DMS 273 treated with DMSO at 0.1 percent for 48 hours (cell line): ENCODE results near the gene WDCP.
"Not testable (repeated sequence)": the region's sequence is repeated elsewhere in the genome, so short reads cannot be mapped to it uniquely, and the experiment has no call there.

Experiments used
- DNase-seq: peaks from one replicate; lab custom pipeline; 2025; lab: John Stamatoyannopoulos, UW

WDCP gene

DNA sequence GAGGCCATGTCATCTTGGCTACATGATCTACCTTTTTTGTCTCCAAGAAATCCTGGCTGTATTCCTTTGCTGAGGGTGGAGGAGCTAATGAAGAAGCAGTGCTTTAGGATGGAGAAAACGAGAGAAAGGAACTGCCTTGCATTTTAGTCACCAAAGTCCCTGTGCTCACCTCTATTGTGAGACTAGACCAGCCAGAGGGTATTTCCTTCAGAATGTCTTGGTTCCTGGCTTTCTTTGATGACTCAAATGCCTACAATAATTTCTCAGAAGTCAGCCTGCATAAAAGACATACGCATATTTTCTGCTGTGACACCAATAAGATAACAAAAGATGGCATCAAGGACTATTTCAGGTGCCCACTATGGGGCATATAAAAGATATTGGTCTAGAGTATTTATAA lies 18.1 kb upstream of the WDCP start:
- no peak for DNase-seq

DNA sequence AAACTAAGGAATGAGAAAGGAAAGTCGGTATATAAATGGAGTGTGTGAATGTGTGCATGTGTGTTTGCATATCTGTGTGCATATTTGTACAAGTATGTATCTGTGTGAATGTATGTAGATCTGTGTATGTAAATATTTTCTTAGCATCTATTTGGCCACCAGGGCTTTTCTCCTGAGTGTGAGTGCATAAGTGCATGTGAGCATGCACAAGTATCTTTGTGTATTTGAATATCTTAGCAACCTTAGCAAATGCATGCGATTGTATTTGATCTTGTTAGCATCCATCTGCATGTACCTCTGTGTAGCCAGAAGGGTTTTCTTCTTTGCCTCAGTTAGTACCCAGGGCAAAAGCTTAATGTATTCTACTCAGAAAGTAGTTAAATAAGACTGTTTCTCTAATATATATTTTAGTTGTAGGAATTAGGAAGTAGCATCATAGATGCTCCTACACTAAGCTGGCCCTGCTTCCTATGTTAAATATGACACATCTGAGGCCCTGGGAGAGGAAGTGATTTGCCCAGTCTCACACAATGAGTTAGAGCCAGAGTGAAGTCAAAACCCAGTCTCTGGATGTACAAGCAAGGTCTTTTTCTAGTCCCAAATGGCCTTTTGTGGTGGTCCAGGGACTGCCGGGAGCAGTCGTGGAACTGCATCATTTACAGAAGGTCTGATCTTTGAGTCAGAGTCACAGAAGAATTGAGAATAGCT lies 11.5 kb upstream of the WDCP start:
- no peak for DNase-seq

DNA sequence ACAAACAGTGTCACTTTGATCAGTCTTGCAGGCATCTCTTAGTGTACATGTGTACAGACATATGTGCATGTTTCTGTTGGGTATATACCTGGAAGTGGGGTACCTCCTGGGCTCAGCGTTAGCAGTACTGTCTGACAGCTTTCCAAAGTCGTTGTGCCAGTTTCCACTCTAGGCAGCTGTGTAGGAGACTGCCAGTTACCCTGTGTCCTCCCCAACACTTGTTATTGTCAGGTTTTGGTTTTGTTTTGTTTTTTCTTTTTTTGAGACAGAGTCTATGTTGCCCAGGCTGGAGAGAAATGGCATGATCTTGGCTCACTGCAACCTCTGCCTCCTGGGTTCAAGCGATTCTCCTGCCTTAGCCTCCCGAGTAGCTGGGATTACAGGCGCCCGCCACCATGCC lies 8.6 kb upstream of the WDCP start:
- DNase-seq, result no peak

DNA sequence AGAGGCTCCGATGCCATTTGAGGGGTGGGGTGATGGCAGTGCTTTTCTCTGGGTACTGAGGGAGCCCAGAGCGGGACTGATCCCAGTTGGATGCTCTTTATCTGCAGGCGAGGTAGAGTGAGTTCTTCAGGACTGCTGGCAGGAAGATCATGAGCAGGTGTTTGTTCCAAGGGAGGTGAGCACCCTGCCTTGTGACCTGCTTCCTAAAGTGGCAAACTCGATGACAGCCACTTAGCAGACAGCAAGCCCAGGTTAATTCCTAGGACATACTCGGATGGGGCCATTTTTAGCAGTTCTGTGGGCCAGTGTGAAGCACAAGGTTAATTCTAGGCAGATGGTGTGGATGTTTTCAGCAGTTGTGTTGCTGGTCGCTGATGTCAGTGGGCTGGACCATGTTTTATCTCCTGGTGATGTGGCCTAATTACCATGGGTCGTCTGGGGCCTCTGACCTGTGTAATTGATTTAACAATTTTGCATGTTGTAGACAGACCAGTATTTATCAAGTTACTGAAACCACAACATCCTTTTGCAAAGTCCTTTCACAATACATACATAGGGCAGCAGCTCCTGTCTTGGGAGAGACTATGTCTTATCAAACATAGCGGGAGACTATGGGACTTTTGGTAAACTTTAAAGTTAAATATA lies 7.3 kb upstream of the WDCP start:
- no peak for DNase-seq

DNA sequence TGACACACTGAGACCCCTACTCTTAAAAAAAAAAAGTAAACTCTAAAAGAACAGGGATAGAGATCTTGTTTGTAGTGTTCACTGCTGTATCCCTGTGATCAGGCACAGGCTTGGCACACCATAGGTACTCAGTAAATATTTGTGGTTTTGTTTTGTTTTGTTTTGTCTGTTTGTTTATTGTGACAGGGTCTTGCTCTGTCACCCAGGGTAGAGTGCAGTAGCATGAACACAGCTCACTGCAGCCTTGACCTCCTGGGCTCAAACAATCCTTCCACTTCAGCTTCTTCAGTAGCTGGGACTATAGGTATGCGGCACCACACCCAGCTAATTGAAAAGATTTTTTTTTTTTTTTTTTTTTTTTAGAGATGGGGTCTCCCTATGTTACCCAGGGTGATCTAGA lies 5.8 kb upstream of the WDCP start:
- no peak for DNase-seq

DNA sequence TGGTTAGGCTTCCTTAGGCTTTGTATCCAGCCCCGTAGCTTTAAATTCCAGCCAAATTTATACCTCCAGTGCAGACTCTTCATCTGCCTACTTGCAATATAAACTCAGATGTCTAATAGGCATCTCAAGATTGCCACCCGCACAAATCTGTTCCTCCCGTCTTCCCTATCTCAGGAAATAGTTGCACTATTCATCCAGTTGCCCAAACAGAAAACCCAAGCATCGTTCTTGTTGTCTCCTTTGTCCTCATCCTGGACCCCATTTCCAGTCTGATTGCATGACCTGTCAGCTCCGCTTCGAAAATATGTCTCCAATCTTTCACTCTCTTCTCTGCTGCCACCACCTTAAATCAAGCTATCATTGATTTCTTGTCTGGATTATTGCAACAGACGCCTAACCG lies 4.6 kb upstream of the WDCP start:
- no peak for DNase-seq

DNA sequence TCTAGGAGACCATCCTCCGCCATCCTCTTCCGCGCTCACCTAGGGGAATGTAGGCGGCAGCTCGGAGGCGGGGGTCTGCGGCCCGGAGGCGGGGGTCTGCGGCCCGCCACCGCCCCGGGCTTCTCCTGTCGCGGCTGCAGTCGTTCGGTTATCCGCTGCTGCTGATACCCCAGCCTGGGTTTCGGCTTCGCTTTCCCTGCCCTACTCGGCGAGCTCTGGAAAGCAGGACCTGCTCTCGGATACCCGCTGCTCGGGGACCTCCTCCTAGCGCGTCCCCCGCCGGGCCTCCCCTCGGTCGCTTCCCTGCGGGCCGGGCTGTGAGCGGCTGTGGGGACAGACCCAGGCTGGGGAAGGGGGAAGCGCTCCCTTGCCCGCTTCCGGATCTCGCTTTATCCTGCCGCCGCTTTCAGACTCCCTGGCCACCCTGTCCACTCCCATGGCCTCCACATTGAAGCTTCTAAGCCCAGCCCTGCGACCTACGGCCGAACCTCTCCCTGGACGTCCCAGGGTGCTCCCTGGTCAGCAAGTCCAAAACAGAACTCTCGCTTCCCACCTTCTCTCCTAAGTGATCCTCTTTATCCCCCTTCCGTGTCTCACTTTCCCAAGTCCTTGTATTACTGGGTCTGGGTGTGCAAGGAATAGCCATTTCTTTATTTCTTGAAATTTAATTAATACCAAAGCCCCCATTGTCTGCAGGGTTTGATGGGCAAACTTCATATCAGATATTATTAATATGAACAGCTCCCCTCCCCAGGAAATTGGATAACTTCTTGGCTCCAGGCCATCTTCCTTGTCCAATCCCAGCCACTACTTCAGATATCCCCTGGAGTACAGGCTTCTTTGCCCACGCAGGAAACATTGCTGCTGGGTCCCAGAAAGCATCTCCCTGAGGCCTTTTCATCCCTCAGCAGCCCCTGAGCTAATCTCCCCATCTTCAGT lies 3.1 kb upstream of the WDCP start:
- no peak for DNase-seq

DNA sequence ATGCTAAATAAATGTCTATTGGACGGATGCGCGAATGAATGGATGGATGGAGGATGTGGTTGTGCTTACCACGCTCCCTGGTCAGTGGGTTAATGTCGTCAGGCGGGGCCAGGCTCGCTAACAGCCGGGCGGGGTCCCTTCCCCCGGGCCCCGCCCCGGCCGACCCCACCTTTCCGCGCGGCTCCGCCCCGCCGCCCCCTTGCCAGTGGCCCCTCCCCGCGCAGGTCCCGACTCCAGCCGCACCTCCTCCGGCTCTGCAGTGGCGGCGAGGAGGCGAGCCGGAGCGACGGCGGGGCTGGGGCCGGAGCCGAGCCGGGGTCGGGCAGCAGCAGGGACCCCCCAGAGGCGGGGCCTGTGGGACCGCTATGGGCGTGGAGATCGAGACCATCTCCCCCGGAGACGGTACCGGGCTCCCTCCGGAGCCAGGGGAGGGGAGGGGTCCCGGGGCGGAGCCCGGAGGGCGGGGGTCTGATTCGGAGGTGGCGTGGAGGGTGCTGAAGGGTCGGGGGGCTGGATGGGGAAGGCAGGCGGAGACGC lies 2.4 kb upstream of the WDCP start, which contains the start of gene FKBP1B:
Gene FKBP1B, plus strand, starts transcription at position 257 of the 537 bp plus-strand sequence. Its CDS starts 109 bp downstream, at position 366.
- no peak for DNase-seq

DNA sequence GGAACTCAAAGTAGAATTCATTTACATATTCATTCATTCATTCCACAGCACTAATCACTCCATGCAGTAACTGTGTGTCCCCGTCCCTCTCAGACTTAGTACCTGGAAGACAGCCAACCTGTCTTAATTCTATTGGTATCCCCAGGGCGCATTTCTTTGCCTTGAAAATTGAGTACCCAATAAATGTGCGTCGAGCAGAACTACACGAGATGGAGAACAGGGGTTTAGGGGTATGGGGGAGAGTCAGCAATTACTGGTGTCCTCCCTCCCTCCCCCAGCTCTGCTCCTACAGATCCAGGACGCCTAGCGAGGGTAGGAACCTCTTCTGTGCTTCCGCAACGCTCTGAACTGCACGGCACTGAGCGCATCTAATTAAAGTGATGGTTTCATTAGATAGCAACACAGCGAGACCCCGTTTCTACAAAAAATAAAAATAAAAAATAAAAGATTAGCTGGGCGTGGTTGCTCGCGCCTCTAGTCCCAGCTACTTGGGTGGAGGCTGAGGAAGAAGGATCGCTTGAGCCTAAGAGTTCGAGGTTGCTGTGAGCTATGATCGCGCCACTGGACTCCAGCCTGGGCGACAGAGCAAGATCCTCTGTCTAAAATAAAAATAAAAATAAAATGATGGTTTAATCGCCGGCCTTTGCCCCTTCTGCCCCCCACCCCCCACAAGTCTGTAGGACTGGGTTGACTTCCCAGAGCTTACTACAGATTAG lies 1.7 kb upstream of the WDCP start:
- peak; percentile 10 for DNase-seq

DNA sequence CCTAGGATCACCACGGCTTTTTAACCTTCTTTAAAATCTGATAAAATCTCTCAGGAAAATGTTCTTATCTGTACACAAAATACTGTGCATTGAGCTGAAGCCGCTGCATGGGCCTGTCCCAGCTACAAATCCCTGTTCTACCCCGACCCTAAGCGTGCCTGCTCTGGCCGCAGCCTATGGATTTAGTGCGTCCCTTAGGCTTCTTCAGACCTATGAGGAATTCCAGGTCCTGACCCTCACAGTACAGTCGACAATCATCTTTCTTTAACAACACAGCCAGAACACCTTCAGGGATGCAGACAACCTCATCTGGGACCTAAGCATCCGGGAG lies 477 bp upstream of the WDCP start:
- no peak for DNase-seq

DNA sequence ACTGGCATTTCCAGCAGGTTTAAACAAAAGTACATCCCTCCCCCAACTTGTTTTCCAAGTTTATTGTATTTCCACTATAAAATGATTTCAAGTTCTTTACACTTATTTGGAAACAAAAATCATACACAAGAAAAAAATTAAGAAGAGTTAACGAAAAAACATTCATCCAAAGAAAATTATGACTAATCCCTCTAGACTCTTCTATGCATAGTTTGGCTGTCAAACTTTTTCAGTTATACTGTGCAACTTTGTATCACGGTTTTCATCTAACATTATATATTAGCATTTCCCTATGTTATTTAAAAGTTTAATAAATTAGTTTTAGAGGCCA lies 627 bp downstream of the WDCP start:
- DNase-seq, result no peak

DNA sequence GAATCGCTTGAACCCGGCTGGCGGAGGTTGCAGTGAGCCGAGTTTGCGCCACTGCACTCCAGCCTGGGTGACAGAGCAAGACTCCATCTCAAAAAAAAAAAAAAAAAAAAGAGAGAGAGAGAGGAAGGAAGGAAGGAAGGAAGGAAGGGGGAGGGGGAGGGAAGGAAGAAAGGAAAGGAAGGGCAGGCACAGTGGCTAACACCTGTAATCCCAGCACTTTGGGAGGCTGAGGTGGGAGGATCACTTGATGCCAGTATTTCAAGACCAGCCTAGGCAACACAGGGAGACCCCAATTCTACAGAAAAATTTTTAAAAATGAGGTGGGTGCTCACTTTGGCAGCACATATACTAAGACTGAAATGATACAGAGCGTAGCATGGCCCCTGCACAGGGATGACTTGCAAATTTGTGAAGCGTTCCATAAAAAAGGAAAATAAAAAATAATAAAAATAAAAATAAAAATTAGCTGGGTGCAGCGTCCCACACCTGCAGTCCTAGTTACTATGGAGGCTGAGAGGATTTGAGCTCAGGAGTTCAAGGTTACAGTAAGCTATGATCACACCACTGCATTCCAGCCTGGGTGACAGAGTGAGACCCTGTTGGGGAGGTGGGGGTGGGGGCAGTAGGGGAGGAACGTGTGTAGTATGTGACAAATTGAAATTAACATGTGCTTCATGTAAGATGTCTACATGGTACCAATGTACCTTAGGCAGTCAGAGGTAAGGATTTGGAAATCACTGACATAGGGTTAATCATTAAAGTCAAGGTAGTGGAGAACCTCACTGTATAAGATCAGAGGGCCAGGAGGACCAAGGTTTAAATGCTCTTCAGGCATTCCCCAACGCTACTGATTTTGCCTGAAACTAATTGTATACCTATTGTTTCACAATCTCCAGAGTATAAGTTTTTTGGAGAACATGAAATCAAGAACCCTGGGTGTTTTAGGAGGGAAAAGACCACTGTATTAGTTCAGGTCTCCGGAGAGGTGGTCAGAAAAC lies 1.4 kb downstream of the WDCP start:
- no peak for DNase-seq

DNA sequence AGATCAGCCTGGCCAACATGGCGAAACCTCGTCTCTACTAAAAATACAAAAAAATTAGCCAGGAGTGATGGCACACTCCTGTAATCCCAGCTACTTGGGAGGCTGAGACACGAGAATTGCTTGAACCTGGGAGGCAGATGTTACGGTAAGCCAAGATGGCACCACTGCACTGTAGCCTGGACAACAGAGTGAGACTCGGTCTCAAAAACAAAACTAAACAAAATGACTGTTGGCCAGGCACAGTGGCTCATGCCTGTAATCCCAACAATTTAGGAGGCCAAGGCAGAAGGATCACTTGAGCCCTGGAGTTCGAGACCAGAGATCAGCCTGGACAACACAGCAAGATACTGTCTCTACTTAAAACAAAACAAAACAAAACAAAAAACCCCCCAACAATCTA lies 4.1 kb downstream of the WDCP start:
- not testable (repeated sequence) for DNase-seq

DNA sequence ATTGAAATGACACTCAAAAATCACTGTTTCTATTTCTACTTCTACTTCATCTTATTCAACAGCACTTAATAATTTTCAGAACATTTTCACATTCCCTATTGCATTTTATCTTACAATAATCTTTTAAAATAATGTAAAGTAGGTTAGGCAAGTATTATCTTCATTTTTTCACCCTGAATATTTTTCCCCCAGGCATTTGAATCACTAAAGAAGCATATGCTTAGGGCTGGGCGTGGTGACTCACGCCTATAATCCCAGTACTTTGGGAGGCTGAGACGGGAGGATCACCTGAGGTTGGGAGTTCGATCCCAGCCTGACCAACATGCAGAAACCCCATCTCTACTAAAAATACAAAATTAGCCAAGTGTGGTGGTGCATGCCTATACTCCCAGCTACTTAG lies 6.7 kb downstream of the WDCP start:
- DNase-seq, result no peak

DNA sequence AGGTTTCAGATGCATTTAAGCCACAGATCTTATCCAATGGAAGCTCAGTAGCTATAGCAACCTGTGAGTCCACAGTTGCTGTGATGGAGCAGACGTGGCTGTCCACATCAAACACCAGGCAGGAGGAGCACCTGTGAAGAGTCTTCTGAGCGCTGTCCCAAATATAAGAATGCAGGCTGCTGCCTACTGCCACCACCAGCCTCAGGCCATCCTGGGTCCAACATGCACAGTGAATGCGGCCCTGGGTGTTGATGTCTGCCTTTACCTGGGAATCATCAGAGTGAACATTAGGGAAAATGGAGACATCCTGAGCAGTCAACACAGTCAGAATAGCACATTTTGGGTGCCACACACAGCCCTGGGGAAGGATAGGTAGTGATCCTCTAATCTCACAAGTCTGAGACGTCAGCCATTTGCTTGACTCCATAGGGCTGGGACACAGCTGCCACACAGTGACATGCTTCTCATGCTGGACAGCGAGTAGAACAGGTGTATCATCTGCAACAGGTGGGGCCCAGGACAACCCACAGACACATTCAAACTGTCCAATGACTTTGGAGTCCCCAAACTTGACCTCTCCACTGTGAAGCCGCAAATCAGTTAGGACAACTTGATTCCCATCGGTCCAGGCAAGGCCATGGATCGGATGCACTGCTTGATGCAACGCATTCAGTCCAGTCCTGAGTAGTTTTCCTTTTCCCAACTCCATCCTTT lies 8.2 kb downstream of the WDCP start:
- DNase-seq, result no peak

DNA sequence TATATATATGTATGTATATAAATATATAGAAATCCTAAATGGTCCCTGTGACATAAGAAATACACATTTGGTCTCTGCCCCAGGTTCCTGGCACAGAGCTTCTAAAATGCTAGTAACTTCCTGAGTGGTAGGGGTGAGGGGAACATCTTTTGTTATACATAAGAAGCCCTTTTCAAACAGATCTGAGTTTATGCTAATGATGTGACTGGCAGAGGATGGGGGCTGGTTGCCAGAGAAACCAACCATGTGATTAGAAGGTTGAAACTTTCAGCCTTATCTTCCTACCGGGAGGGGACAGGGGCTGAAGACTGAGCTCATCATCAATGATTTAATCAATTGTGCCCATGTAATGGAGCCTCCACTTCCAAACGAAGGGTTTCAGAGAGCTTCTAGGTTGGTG lies 21.0 kb downstream of the WDCP start:
- DNase-seq, result no peak

DNA sequence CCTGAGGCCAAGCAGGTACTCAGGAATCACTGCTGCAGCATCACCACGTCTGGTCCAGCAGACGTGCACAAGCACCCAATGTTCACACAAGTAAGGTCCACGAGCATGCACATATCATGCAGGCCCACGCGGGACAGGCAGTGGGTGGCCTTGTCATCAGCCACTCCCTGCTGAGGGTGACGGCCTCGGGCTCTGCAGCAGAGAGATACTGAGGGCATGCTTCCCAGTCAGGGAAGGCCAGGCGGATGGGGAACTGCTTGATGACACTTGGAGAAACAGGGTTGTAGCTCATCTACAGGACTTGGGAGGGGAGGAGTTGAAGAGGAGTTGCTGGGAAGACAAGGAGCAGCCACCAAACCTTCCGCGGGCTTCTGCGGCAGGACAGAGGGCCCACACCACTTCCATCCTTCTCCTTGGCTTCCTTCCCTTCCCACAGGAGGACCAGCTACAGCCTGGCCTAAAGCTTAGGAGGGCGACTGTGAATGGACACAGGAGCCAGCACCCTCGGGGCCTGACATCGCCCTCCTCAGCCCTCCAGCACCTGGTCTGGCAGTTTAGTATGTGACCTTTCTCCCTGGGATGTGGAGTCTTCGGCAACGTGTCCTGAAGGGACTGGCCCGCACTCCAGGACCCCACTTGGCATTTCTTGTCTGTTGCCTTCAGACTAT lies 22.1 kb downstream of the WDCP start:
- DNase-seq, result no peak

DNA sequence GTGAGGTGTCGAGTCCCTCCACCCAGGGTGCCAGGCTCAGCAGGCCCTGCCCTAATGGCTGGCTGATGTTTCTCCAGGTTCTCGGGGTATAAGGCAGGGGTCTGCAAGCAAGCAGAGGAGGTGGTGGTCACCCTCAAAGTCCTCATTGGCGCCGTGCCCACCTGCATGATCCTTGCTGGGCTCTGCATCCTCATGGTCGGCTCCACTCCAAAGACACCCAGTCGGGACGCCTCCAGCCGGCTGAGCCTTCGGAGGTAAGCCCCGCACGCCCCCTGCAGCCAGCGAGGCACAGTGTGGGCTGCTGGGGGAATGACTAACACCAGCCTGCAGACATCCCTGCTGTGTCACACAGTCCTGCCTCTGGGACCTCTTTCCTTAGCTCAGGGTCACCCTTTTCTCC lies 23.2 kb downstream of the WDCP start:
- no peak for DNase-seq

DNA sequence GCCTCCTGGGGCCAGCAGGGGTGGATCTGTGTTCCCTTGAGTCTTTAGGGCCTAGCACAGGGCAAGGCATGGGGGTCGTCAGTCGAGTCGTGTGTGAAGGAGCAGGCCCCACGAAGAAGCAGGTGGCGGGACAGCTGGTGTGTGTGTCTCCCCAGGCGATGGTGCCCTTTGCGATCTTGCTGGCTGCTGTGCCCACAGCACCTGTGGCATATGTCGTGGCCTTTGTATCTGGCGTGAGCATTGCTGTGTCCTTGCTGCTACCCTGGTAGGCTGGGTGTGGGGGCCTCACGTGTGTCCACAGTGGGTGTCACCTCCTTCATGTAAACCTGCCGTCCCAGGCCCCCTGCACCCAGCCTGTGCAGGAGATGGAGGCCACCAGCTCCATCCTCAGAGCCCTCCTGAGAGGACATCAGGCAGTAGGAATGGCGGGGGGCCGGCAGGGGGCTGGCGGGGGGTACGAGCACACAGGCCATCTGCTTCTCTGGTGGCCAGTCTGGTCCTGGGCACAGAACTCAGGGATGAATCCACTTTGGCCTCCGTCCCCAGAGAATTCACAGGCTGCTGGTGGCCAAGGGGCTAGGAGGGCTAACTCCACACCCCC lies 24.1 kb downstream of the WDCP start:
- no peak for DNase-seq
